CD14-positive monocyte (primary cell): Measurements from ENCODE around the gene EFCAB12. TPM values are rescaled to one million over a fixed set of nuclear protein-coding genes. Genes with fewer than 3 reads are reported as not detected.

ENCODE experiments used
- DNase-seq, 3 donors: peaks; one replicate each; pipeline ENCODE4 v3.0.0-alpha.2; 2011 to 2022
- H2AFZ ChIP-seq: 2 replicates; pipeline ENCODE4 v1.6.0; 2012; ENCODE audit warnings: mild to moderate bottlenecking, low read depth, low read length, inconsistent platforms; ENCODE audit not compliant: insufficient read depth, poor library complexity, severe bottlenecking
- H3K27ac ChIP-seq, 2 donors: 1 replicate in 1 of 2; 2 replicates in 1 of 2; pipeline ENCODE4 v1.5.1; 2012 to 2013; ENCODE audit warnings: low read length in 2 of 2, control low read depth in 1 of 2, inconsistent platforms in 1 of 2, low read depth in 1 of 2, mild to moderate bottlenecking in 1 of 2
- H3K27me3 ChIP-seq, 2 donors: one replicate each; pipeline versions ENCODE4 v1.6.0 to v1.6.1; 2011 to 2013; ENCODE audit warnings: low read length in 2 of 2; ENCODE audit not compliant: control insufficient read depth in 2 of 2, insufficient read depth in 2 of 2
- H3K36me3 ChIP-seq, 2 donors: replicated peaks in 1 of 2; 1 replicate in 1 of 2; 2 replicates in 1 of 2; pipeline versions ENCODE4 v1.5.1 to v1.6.1; 2012 to 2013; ENCODE audit warnings: low read length in 2 of 2, control low read depth in 1 of 2, inconsistent platforms in 1 of 2, mild to moderate bottlenecking in 1 of 2; ENCODE audit not compliant: insufficient read depth in 2 of 2, control insufficient read depth in 1 of 2
- H3K4me1 ChIP-seq, 2 donors: 1 replicate in 1 of 2; 2 replicates in 1 of 2; pipeline versions ENCODE4 v1.5.1 to v1.6.1; 2012 to 2013; ENCODE audit warnings: low read length in 2 of 2, control low read depth in 1 of 2, inconsistent platforms in 1 of 2, mild to moderate bottlenecking in 1 of 2, moderate library complexity in 1 of 2; ENCODE audit not compliant: insufficient read depth in 2 of 2, control insufficient read depth in 1 of 2
- H3K4me2 ChIP-seq: replicated peaks from 2 replicates; pipeline ENCODE3; 2012; ENCODE audit warnings: low read length, moderate library complexity, mild to moderate bottlenecking; ENCODE audit not compliant: poor library complexity, severe bottlenecking; ENCODE audit errors: extremely low read depth
- H3K4me3 ChIP-seq, 3 experiments: fragments of 200-600 bp in 1 of 3; sonication (generic) in 1 of 3; replicated peaks in 1 of 3; 1 replicate in 2 of 3; 2 replicates in 1 of 3; pipeline ENCODE4 v1.5.1; 2011 to 2013; ENCODE audit warnings: low read length in 3 of 3, mild to moderate bottlenecking in 3 of 3, control low read depth in 2 of 3, low read depth in 2 of 3, inconsistent platforms in 1 of 3, moderate library complexity in 1 of 3
- H3K79me2 ChIP-seq: 2 replicates; pipeline ENCODE4 v1.6.0; 2012; ENCODE audit warnings: mild to moderate bottlenecking, control low read depth, inconsistent platforms, low read length, moderate library complexity; ENCODE audit not compliant: insufficient read depth
- H3K9ac ChIP-seq: 2 replicates; pipeline ENCODE4 v1.6.0; 2017; ENCODE audit warnings: low read length, mild to moderate bottlenecking; ENCODE audit not compliant: insufficient read depth, poor library complexity, severe bottlenecking
- H3K9me3 ChIP-seq, 2 donors: replicated peaks in 1 of 2; 1 replicate in 1 of 2; 2 replicates in 1 of 2; pipeline versions ENCODE4 v1.5.1 to v1.6.1; 2012 to 2013; ENCODE audit warnings: low read length in 2 of 2, control low read depth in 1 of 2; ENCODE audit not compliant: control insufficient read depth in 1 of 2, insufficient read depth in 1 of 2
- H4K20me1 ChIP-seq: 2 replicates; pipeline ENCODE4 v1.6.0; 2012; ENCODE audit warnings: mild to moderate bottlenecking, low read length, control low read depth, moderate library complexity; ENCODE audit not compliant: insufficient read depth
- H3K27ac Mint-ChIP-seq, 7 donors: one replicate each; pipeline ENCODE4 v1.8.0; 2020; ENCODE audit warnings: mild to moderate bottlenecking in 7 of 7, mixed read lengths in 7 of 7, moderate library complexity in 6 of 7, inconsistent platforms in 2 of 7
- H3K27me3 Mint-ChIP-seq, 3 donors: one replicate each; pipeline ENCODE4 v1.8.0; 2021 to 2022; ENCODE audit warnings: low read depth in 3 of 3, mild to moderate bottlenecking in 3 of 3, mixed read lengths in 3 of 3, moderate library complexity in 3 of 3, inconsistent platforms in 1 of 3
- H3K36me3 Mint-ChIP-seq, 2 donors: one replicate each; pipeline ENCODE4 v1.8.0; 2020; ENCODE audit warnings: mixed read lengths in 2 of 2, inconsistent platforms in 1 of 2, mild to moderate bottlenecking in 1 of 2
- H3K4me1 Mint-ChIP-seq: one replicate; pipeline ENCODE4 v1.8.0; 2020; ENCODE audit warnings: mild to moderate bottlenecking, mixed read lengths
- H3K4me3 Mint-ChIP-seq, 2 donors: one replicate each; pipeline ENCODE4 v1.8.0; 2020; ENCODE audit warnings: mild to moderate bottlenecking in 2 of 2, mixed read lengths in 2 of 2, moderate library complexity in 1 of 2
- H3K9me3 Mint-ChIP-seq, 7 donors: one replicate each; pipeline ENCODE4 v1.8.0; 2020 to 2022; ENCODE audit warnings: mixed read lengths in 7 of 7, mild to moderate bottlenecking in 6 of 7, moderate library complexity in 6 of 7, inconsistent platforms in 2 of 7
- WGBS: methylation state at CpG from one replicate; pipeline ENCODE4 v1.1.5; 2013; ENCODE audit warnings: missing lambda C conversion rate; ENCODE audit not compliant: insufficient coverage; 5-methylcytosine and 5-hydroxymethylcytosine counted together
- intact Hi-C, 2 donors: fragments of 100-400 bp; cut with micrococcal nuclease; formaldehyde crosslinking; loops; one replicate each; pipeline versions ENCODE4 v1.15.0 to v1.15.1; 2023
- polyA plus RNA-seq, 3 donors: library from polyadenylated mRNA; depleted of rRNA in 1 of 3; unstranded in 2 of 3; stranded (reverse) in 1 of 3; fragments of 300-500 nt in 2 of 3; fragments of >200 nt in 1 of 3; fragmentation: Illumina TruSeq in 2 of 3; gene quantifications; 1 replicate in 2 of 3; 2 replicates in 1 of 3; pipeline ENCODE4 v1.2.3, GENCODE V29; 2012 to 2021
- TF ChIP-seq, protein P1 (sequence below): fragments of 200-600 bp; IDR thresholded peaks from one replicate; pipeline ENCODE4 v1.8.0; 2022; ENCODE audit warnings: antibody characterized with exemption, mild to moderate bottlenecking

The EFCAB12 gene
- polyA plus RNA-seq, 3 donors = 0.35 TPM; not detected in 2

- peak in 1 of 3 donors; percentile 12 for DNase-seq
- 42% methylated on average over 2 of the region's 9 CpGs for WGBS
- Histone ChIP-seq H3K79me2 (peaks cover 71% of the 10 kb centered on the region), H2AFZ (peak overlapping the region; percentile 94), H3K4me3 (peak overlapping the region in 1 of 3 experiments; percentile 99), H3K9me3 (no peaks in the 10 kb centered on the region), H4K20me1 (peaks cover 21% of the 10 kb centered on the region), H3K36me3 (peaks cover 20% of the 10 kb centered on the region in 2 donors), H3K9ac (no peak overlapping the region), H3K27ac (peak overlapping the region in 1 of 2 donors; percentile 97), H3K27me3 (no peaks in the 10 kb centered on the region), H3K4me1 (peaks cover 62 to 74% of the 10 kb centered on the region in 2 donors), H3K4me2 (peak overlapping the region; percentile 90)
- peaks cover 0 to 3% (median 0%) of the 10 kb centered on the region in 3 donors for H3K27me3 Mint-ChIP-seq
- H3K36me3 Mint-ChIP-seq = peaks cover 18 to 26% of the 10 kb centered on the region in 2 donors
- peaks cover 74% of the 10 kb centered on the region for H3K4me1 Mint-ChIP-seq
- intact Hi-C loops = no loop called here
- TF ChIP-seq, protein P1, sequence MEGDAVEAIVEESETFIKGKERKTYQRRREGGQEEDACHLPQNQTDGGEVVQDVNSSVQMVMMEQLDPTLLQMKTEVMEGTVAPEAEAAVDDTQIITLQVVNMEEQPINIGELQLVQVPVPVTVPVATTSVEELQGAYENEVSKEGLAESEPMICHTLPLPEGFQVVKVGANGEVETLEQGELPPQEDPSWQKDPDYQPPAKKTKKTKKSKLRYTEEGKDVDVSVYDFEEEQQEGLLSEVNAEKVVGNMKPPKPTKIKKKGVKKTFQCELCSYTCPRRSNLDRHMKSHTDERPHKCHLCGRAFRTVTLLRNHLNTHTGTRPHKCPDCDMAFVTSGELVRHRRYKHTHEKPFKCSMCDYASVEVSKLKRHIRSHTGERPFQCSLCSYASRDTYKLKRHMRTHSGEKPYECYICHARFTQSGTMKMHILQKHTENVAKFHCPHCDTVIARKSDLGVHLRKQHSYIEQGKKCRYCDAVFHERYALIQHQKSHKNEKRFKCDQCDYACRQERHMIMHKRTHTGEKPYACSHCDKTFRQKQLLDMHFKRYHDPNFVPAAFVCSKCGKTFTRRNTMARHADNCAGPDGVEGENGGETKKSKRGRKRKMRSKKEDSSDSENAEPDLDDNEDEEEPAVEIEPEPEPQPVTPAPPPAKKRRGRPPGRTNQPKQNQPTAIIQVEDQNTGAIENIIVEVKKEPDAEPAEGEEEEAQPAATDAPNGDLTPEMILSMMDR = no peak
- peak overlapping the region in 1 of 2 donors; percentile 93 for H3K4me3 Mint-ChIP-seq
- no peaks in the 10 kb centered on the region for H3K9me3 Mint-ChIP-seq
- H3K27ac Mint-ChIP-seq = peak overlapping the region; percentile 97 to 99 (median 98)
Measured at GRCh38 chr3:129441215-129441614, 12.8 kb upstream of the EFCAB12 start.

GRCh38 chr3:129440618-129441190 lies 12.3 kb upstream of the EFCAB12 start:
- H3K36me3 ChIP-seq = peaks cover 24 to 25% of the 10 kb centered on the region in 2 donors
- Mint-ChIP-seq H3K4me1 (peaks cover 79% of the 10 kb centered on the region), H3K9me3 (no peaks in the 10 kb centered on the region), H3K36me3 (peaks cover 20 to 32% of the 10 kb centered on the region in 2 donors), H3K27me3 (peaks cover 0 to 2% (median 0%) of the 10 kb centered on the region in 3 donors), H3K27ac (peak overlapping the region; percentile 97 to 99 (median 98)), H3K4me3 (peak overlapping the region; percentile 93 to 97)
- peaks cover 66 to 79% of the 10 kb centered on the region in 2 donors for H3K4me1 ChIP-seq
- intact Hi-C loops = no loop called here
- peak overlapping the region; percentile 90 for H3K4me2 ChIP-seq
- TF ChIP-seq, protein P1 = no peak
- H4K20me1 ChIP-seq = peaks cover 26% of the 10 kb centered on the region
- H3K4me3 ChIP-seq = peak overlapping the region; percentile 70 to 99 (median 99)
- WGBS = 0% methylated on average over 3 of the region's 9 CpGs
- H3K9me3 ChIP-seq = no peaks in the 10 kb centered on the region
- H3K9ac ChIP-seq = peak overlapping the region; percentile 87
- peak overlapping the region; percentile 97 for H3K27ac ChIP-seq
- peak overlapping the region; percentile 94 for H2AFZ ChIP-seq
- H3K79me2 ChIP-seq = peaks cover 71% of the 10 kb centered on the region
- H3K27me3 ChIP-seq = no peaks in the 10 kb centered on the region
- peak in 1 of 3 donors; percentile 33 for DNase-seq
